IPS-18a (cell line): ENCODE results near the gene ERN1.

ENCODE experiments used
- H3K27ac ChIP-seq: one replicate; pipeline ENCODE4 v1.5.1; 2013; ENCODE audit warnings: low read length
- H3K27me3 ChIP-seq: one replicate; pipeline ENCODE4 v1.6.1; 2013; ENCODE audit warnings: mild to moderate bottlenecking, low read length; ENCODE audit not compliant: control insufficient read depth, insufficient read depth
- H3K36me3 ChIP-seq: one replicate; pipeline ENCODE4 v1.6.1; 2013; ENCODE audit warnings: low read depth, low read length; ENCODE audit not compliant: control insufficient read depth
- H3K4me1 ChIP-seq: one replicate; pipeline ENCODE4 v1.6.1; 2013; ENCODE audit warnings: low read depth, low read length; ENCODE audit not compliant: control insufficient read depth
- H3K4me3 ChIP-seq: one replicate; pipeline ENCODE4 v1.5.1; 2013; ENCODE audit warnings: low read length
- H3K9ac ChIP-seq: one replicate; pipeline ENCODE4 v1.6.1; 2013; ENCODE audit warnings: mild to moderate bottlenecking, low read length, moderate library complexity
- H3K9me3 ChIP-seq: one replicate; pipeline ENCODE4 v1.6.1; 2013; ENCODE audit warnings: low read depth, low read length; ENCODE audit not compliant: control insufficient read depth

ERN1 gene

GRCh38 chr17:64147110-64148016, 17.4 kb upstream of the ERN1 start:
- Histone ChIP-seq H3K36me3 (peaks cover 4% of the 10 kb centered on the region), H3K27me3 (no peaks in the 10 kb centered on the region), H3K4me1 (peaks cover 8% of the 10 kb centered on the region), H3K4me3 (peak overlapping the region; percentile 80), H3K27ac (peak overlapping the region; percentile 75), H3K9ac (peak overlapping the region; percentile 97), H3K9me3 (no peaks in the 10 kb centered on the region)

- Histone ChIP-seq H3K9me3 (no peaks in the 10 kb centered on the region), H3K27ac (peak overlapping the region; percentile 75), H3K27me3 (no peaks in the 10 kb centered on the region), H3K4me3 (peak overlapping the region; percentile 80), H3K4me1 (peaks cover 8% of the 10 kb centered on the region), H3K9ac (peak overlapping the region; percentile 97), H3K36me3 (peaks cover 4% of the 10 kb centered on the region)
Observed at GRCh38 chr17:64146418-64147109, 16.6 kb upstream of the ERN1 start.

- peak overlapping the region; percentile 75 for H3K27ac ChIP-seq
- H3K4me3 ChIP-seq = peak overlapping the region; percentile 80
- no peaks in the 10 kb centered on the region for H3K27me3 ChIP-seq
- peaks cover 4% of the 10 kb centered on the region for H3K36me3 ChIP-seq
- no peaks in the 10 kb centered on the region for H3K9me3 ChIP-seq
- peaks cover 8% of the 10 kb centered on the region for H3K4me1 ChIP-seq
- peak overlapping the region; percentile 97 for H3K9ac ChIP-seq
Observed at GRCh38 chr17:64145751-64146417, 15.9 kb upstream of the ERN1 start.

- peaks cover 4% of the 10 kb centered on the region for H3K36me3 ChIP-seq
- no peaks in the 10 kb centered on the region for H3K9me3 ChIP-seq
- H3K4me1 ChIP-seq = peaks cover 8% of the 10 kb centered on the region
- peak overlapping the region; percentile 80 for H3K4me3 ChIP-seq
- no peak overlapping the region for H3K27ac ChIP-seq
- H3K9ac ChIP-seq = peak overlapping the region; percentile 59
- H3K27me3 ChIP-seq = no peaks in the 10 kb centered on the region
Observed at GRCh38 chr17:64145375-64145750, 15.4 kb upstream of the ERN1 start.

- no peak overlapping the region for H3K27ac ChIP-seq
- H3K27me3 ChIP-seq = no peaks in the 10 kb centered on the region
- no peaks in the 10 kb centered on the region for H3K9me3 ChIP-seq
- H3K36me3 ChIP-seq = no peaks in the 10 kb centered on the region
- H3K4me3 ChIP-seq = no peak overlapping the region
- no peaks in the 10 kb centered on the region for H3K4me1 ChIP-seq
- H3K9ac ChIP-seq = no peak overlapping the region
Observed at GRCh38 chr17:64139542-64139941, 9.6 kb upstream of the ERN1 start.

GRCh38 chr17:64138441-64138840, 8.5 kb upstream of the ERN1 start:
- H3K4me3 ChIP-seq = no peak overlapping the region
- H3K27me3 ChIP-seq = no peaks in the 10 kb centered on the region
- no peak overlapping the region for H3K9ac ChIP-seq
- no peak overlapping the region for H3K27ac ChIP-seq
- no peaks in the 10 kb centered on the region for H3K4me1 ChIP-seq
- no peaks in the 10 kb centered on the region for H3K9me3 ChIP-seq
- no peaks in the 10 kb centered on the region for H3K36me3 ChIP-seq

- Histone ChIP-seq H3K9ac (no peak overlapping the region), H3K4me1 (no peaks in the 10 kb centered on the region), H3K9me3 (no peaks in the 10 kb centered on the region), H3K4me3 (no peak overlapping the region), H3K36me3 (no peaks in the 10 kb centered on the region), H3K27ac (no peak overlapping the region), H3K27me3 (peaks cover 16% of the 10 kb centered on the region)
Observed at GRCh38 chr17:64135000-64135399, 5.1 kb upstream of the ERN1 start.

GRCh38 chr17:64134216-64134970, 4.4 kb upstream of the ERN1 start:
- no peak overlapping the region for H3K4me3 ChIP-seq
- H3K27ac ChIP-seq = no peak overlapping the region
- no peaks in the 10 kb centered on the region for H3K9me3 ChIP-seq
- no peaks in the 10 kb centered on the region for H3K36me3 ChIP-seq
- H3K27me3 ChIP-seq = peaks cover 16% of the 10 kb centered on the region
- no peaks in the 10 kb centered on the region for H3K4me1 ChIP-seq
- H3K9ac ChIP-seq = no peak overlapping the region

GRCh38 chr17:64133546-64134215, 3.7 kb upstream of the ERN1 start:
- H3K27ac ChIP-seq = no peak overlapping the region
- H3K9ac ChIP-seq = no peak overlapping the region
- no peak overlapping the region for H3K4me3 ChIP-seq
- peaks cover 23% of the 10 kb centered on the region for H3K27me3 ChIP-seq
- no peaks in the 10 kb centered on the region for H3K36me3 ChIP-seq
- H3K4me1 ChIP-seq = peaks cover 7% of the 10 kb centered on the region
- H3K9me3 ChIP-seq = no peaks in the 10 kb centered on the region

GRCh38 chr17:64131606-64132270, 1.8 kb upstream of the ERN1 start:
- H3K36me3 ChIP-seq = no peaks in the 10 kb centered on the region
- H3K27me3 ChIP-seq = peaks cover 30% of the 10 kb centered on the region
- H3K9ac ChIP-seq = no peak overlapping the region
- H3K4me1 ChIP-seq = peaks cover 7% of the 10 kb centered on the region
- no peaks in the 10 kb centered on the region for H3K9me3 ChIP-seq
- H3K27ac ChIP-seq = no peak overlapping the region
- H3K4me3 ChIP-seq = no peak overlapping the region
